ENCODE data around the gene PODXL2.

DNA sequence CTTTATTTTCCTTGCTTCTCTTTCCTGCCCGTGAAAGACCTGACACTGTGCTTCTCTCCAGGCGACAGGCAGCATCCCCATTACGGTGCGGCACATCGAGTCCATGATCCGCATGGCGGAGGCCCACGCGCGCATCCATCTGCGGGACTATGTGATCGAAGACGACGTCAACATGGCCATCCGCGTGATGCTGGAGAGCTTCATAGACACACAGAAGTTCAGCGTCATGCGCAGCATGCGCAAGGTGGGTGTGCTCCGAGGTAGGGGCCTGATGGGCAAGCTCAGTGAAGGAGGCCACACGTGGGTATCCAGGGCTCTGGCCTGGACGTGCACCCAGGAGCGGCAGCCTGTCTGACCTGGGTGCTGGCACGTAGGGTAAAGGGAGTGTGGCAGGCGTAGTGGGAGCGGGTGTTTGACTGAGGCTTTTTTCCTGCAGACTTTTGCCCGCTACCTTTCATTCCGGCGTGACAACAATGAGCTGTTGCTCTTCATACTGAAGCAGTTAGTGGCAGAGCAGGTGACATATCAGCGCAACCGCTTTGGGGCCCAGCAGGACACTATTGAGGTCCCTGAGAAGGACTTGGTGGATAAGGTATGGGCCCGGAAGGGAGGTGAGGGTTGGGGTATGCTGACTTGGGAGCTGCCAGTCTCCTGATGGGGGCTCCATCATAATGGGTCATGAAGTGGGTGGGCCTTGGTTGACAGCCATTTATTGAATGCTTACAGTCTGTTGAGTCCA, 8.2 kb upstream of the PODXL2 start:
- TF ChIP-seq, protein P1, sequence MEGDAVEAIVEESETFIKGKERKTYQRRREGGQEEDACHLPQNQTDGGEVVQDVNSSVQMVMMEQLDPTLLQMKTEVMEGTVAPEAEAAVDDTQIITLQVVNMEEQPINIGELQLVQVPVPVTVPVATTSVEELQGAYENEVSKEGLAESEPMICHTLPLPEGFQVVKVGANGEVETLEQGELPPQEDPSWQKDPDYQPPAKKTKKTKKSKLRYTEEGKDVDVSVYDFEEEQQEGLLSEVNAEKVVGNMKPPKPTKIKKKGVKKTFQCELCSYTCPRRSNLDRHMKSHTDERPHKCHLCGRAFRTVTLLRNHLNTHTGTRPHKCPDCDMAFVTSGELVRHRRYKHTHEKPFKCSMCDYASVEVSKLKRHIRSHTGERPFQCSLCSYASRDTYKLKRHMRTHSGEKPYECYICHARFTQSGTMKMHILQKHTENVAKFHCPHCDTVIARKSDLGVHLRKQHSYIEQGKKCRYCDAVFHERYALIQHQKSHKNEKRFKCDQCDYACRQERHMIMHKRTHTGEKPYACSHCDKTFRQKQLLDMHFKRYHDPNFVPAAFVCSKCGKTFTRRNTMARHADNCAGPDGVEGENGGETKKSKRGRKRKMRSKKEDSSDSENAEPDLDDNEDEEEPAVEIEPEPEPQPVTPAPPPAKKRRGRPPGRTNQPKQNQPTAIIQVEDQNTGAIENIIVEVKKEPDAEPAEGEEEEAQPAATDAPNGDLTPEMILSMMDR (IDR thresholded peaks at IDR 0.05; ENCODE audit: borderline replicate concordance, extremely low read depth, low read length, poor library complexity, severe bottlenecking) = no peak
- TF ChIP-seq EZH2 (IDR thresholded peaks at IDR 0.05; ENCODE audit: borderline replicate concordance, low read depth, low read length, severe bottlenecking) = no peak

Data from DND-41 (cell line).